Fibroblast of pulmonary artery (primary cell): ENCODE data around the gene GATA2.

Experiments
- DNase-seq: peaks from one replicate; pipeline ENCODE4 v3.0.0-alpha.2; 2010; ENCODE audit warnings: low read depth
- H3K4me3 ChIP-seq: replicated peaks from 2 replicates; pipeline ENCODE4 v1.5.1; 2011; ENCODE audit warnings: low read depth, mild to moderate bottlenecking, control low read depth, low read length, moderate library complexity
- TF ChIP-seq, protein P1 (sequence below): IDR thresholded peaks from 2 replicates; pipeline ENCODE4 v1.5.1; 2011; ENCODE audit warnings: mild to moderate bottlenecking, control low read depth, low read length, inconsistent platforms; ENCODE audit errors: missing control alignments

The GATA2 gene

DNA sequence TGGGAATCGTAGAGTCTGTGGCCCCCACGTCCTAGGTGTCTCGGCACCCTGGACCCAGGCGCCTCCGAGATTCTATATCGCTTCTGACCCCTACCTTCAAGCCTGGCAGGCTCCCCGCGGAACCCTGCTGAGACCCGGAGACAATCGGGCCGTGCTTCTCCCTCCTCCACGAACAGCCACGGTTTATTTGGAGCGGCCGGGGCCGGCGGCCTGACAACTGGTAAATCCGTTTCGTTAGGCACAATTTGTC, 1.4 kb downstream of the GATA2 start:
- TF ChIP-seq, protein P1, sequence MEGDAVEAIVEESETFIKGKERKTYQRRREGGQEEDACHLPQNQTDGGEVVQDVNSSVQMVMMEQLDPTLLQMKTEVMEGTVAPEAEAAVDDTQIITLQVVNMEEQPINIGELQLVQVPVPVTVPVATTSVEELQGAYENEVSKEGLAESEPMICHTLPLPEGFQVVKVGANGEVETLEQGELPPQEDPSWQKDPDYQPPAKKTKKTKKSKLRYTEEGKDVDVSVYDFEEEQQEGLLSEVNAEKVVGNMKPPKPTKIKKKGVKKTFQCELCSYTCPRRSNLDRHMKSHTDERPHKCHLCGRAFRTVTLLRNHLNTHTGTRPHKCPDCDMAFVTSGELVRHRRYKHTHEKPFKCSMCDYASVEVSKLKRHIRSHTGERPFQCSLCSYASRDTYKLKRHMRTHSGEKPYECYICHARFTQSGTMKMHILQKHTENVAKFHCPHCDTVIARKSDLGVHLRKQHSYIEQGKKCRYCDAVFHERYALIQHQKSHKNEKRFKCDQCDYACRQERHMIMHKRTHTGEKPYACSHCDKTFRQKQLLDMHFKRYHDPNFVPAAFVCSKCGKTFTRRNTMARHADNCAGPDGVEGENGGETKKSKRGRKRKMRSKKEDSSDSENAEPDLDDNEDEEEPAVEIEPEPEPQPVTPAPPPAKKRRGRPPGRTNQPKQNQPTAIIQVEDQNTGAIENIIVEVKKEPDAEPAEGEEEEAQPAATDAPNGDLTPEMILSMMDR = no peak
- peak overlapping the region; percentile 14 for H3K4me3 ChIP-seq
- no peak for DNase-seq

DNA sequence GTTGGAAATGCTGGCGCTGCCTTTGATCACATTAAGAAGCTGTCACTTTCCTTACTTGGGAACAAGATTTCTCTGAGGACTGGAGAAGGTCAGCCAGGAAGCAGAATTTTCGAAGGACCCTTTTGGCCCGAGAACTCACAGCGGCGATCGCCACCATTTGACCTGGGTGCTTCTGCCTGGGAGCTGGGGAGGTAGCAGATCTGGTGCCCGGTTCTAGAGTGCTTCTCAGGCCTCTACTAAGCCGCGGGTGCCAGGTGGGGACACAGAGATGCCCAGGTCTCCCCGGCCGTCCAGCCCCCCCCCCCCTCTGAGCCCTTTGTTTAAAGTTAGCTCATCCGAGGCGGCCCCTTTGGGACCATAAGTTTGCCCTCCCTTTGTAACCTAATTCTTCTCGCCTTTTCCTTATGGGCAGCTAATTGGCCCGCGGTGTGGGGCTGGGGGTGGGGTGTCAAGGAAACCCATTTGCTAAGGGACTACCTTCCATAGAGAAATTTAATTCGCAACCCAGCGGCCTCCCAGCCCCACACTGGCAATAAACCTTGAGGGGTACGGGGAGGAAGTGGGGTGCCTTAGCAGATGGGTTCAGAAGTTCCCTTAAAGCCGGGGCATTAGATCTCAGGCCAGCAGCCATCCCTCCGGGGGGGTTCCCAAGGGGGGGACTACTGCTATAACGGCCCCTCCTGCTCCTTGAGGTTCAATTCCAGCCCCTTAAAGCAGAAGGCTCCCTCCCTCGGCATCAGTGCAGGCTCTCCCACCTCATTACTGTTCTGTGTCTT, 1.9 kb downstream of the GATA2 start:
- DNase-seq = no peak
- TF ChIP-seq, protein P1 = no peak
- peak overlapping the region; percentile 84 for H3K4me3 ChIP-seq

DNA sequence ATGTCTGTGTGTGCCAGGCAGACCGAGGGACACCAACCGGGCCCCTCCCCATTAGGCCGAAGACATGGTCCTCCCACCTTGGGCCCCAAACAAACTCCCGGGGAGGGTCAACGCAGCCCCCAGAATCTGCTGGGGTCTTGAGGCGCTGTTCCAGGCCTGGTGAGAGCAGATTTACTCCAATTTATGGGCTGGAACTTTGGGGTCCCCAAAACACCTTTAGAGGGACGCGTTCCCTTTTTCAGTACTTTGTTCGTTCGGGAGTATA, 2.4 kb downstream of the GATA2 start:
- H3K4me3 ChIP-seq = peak overlapping the region; percentile 84
- TF ChIP-seq, protein P1 = no peak
- no peak for DNase-seq

DNA sequence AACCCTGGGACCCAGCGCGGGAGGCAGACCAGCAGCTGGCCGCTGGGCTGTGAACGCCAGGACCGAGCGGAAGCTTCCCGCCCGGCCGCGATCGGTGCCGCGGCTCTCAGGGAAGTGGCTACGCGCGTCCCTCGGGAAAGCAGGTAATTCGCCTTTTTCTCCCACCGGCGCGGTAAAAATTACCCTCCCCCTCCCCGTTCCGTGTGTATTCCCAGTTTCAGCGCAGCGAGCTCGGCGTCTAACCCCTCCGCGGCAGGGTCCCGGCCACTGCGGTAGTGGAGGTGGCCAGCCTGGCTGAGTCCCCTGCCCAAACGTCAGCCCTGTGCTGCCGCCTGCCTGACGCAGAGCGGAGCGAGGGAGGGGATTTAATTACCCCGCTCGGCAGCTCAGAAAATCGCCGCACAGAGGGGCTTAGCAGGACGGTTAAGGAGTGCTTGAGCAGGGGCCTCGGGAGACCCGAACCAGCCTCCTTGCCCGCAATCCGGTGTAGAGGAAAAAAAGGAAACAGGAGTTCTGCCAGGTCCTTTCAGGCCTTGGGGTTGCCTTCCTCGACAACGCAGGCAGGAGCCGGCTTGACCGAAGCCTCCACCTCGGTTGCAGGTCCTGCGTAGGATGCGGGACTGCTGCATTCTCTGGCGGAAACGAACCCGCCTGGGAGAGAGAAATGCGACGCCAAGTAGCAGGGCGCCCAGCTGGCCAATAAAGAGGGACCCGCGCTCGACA, 2.9 kb downstream of the GATA2 start:
- H3K4me3 ChIP-seq = peak overlapping the region; percentile 84

DNA sequence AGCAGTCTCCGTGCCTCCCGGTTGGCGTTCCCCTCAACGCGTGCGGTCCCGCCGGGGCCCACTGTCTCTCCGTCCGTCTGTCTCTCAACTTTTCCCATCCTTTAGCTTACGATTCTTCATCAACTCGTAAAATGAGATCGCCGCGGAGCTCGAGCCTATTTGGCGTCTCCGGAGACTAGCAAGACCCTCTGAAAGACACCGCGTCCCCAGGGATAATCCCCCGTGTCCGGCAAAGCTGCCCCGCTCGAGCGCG, 3.4 kb downstream of the GATA2 start:
- TF ChIP-seq, protein P1 = no peak
- peak overlapping the region; percentile 84 for H3K4me3 ChIP-seq
- no peak for DNase-seq

More for the DNA sequence above, 2.9 kb downstream of the GATA2 start:
- peak; percentile 55 for DNase-seq
- TF ChIP-seq, protein P1 = peak; percentile 9

DNA sequence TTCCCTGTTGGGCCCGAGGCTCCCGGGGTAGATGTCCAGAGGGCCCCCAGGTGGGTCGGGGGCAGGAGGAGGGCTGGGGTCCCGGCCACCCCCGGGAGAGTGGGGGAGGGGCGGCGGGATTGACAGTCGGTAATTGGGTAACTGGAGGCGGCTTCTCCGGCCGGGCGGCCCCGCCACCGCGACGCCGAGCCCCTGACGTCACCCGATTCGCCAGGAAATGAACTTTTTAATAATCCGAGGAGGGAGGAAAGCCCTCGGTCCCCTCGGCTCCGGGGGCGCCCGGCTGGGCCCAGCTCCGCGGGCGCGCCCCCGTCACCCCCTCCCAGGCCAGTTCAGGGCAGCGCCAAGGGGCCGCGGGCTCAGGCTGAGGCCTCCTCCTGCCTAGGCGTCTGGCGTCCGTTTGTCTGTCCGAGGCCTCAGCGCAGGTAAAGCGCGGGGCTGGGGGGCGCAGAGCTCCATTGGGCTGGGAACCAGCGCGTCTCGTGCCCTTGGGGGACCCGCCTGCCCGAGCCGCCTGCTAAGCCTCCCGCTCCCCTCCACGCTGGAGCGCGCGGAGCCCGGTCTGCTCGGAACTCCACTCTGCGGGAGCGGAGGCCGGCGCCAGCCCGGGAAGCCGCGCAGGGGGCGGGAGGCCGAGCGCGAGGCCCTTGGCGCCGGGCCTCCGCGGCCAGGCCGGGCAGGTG, 3.9 kb downstream of the GATA2 start:
- peak overlapping the region; percentile 84 for H3K4me3 ChIP-seq
- TF ChIP-seq, protein P1 = no peak
- peak; percentile 62 for DNase-seq
